ENCODE data around the gene WNT6. TPM values are rescaled to one million over a fixed set of nuclear protein-coding genes. Genes with fewer than 3 reads are reported as not detected.

Gene WNT6
- total RNA-seq, 1 donor from 2014 or later = 0.64 TPM

DNA sequence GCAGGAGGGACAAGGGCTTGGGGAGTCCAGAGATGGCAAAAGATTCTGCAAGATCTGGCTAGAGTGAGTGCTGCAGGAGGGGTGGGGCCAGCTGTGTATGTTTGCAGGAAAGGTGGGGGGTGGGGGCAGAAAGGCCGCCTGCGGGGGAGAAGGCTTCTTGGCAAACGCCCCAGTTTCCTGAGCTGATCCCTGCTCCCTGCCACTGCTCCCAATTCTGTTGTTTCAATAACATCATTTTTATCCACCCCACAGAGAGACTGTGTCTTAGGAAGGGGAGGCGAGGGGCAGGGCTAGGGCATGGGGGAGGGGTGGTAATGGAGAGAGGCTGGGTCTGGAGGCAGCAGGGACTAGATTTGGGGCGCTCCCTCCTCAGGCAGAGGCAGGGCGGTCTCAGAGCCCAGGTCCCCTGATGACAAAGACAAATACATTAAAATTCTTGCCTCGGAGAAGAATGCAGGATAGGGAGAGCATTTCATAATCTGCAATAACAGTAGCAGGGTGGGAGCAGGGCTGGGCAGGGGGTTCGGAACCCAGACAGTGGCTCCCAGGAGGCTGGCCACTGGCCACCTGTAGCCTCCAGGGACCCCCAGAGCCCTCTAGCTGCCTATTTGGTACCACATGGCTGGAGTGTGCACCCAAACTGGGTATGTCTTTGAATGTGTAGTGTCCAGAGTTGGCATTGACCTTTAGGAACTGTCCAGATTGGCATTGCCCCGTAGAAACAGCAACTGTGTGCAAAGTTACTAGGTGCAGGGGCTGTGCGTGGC lies 2.1 kb upstream of the WNT6 start:
- H3K4me3 Mint-ChIP-seq (ENCODE audit: unreplicated experiment) = no peak overlapping the region
- H3K36me3 Mint-ChIP-seq (ENCODE audit: unreplicated experiment) = no peaks in the 10 kb centered on the region
- DNase-seq (ENCODE audit: extremely low spot score, unreplicated experiment) = no peak
- H3K4me1 Mint-ChIP-seq (ENCODE audit: unreplicated experiment) = peaks cover 44% of the 10 kb centered on the region
- peaks cover 68% of the 10 kb centered on the region for H3K27me3 Mint-ChIP-seq (ENCODE audit: unreplicated experiment)
- TF ChIP-seq, protein P1, sequence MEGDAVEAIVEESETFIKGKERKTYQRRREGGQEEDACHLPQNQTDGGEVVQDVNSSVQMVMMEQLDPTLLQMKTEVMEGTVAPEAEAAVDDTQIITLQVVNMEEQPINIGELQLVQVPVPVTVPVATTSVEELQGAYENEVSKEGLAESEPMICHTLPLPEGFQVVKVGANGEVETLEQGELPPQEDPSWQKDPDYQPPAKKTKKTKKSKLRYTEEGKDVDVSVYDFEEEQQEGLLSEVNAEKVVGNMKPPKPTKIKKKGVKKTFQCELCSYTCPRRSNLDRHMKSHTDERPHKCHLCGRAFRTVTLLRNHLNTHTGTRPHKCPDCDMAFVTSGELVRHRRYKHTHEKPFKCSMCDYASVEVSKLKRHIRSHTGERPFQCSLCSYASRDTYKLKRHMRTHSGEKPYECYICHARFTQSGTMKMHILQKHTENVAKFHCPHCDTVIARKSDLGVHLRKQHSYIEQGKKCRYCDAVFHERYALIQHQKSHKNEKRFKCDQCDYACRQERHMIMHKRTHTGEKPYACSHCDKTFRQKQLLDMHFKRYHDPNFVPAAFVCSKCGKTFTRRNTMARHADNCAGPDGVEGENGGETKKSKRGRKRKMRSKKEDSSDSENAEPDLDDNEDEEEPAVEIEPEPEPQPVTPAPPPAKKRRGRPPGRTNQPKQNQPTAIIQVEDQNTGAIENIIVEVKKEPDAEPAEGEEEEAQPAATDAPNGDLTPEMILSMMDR (IDR thresholded peaks at IDR 0.05) = no peak
- no peaks in the 10 kb centered on the region for H3K9me3 Mint-ChIP-seq (ENCODE audit: unreplicated experiment)
- no peak overlapping the region for H3K27ac Mint-ChIP-seq (ENCODE audit: unreplicated experiment)

DNA sequence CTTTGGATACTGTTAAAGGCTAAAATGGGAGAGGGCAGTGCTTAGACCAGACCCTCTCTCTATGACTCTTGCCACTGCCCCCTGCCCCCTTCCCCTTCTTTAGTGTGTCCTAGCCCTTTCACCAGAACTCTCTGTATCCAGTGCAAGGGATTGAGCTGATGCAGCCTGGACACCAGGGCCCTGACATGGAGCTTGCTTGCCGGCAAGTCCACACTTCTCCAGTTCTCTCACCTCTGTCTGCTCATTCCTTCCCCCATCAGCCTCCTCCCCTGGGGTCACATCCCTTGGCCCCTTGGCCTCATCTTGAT lies 1.5 kb upstream of the WNT6 start:
- peaks cover 68% of the 10 kb centered on the region for H3K27me3 Mint-ChIP-seq (ENCODE audit: unreplicated experiment)
- DNase-seq (ENCODE audit: extremely low spot score, unreplicated experiment) = no peak
- H3K36me3 Mint-ChIP-seq (ENCODE audit: unreplicated experiment) = no peaks in the 10 kb centered on the region
- no peaks in the 10 kb centered on the region for H3K9me3 Mint-ChIP-seq (ENCODE audit: unreplicated experiment)
- no peak overlapping the region for H3K4me3 Mint-ChIP-seq (ENCODE audit: unreplicated experiment)
- peaks cover 44% of the 10 kb centered on the region for H3K4me1 Mint-ChIP-seq (ENCODE audit: unreplicated experiment)
- no peak overlapping the region for H3K27ac Mint-ChIP-seq (ENCODE audit: unreplicated experiment)
- TF ChIP-seq, protein P1 (IDR thresholded peaks at IDR 0.05) = no peak

DNA sequence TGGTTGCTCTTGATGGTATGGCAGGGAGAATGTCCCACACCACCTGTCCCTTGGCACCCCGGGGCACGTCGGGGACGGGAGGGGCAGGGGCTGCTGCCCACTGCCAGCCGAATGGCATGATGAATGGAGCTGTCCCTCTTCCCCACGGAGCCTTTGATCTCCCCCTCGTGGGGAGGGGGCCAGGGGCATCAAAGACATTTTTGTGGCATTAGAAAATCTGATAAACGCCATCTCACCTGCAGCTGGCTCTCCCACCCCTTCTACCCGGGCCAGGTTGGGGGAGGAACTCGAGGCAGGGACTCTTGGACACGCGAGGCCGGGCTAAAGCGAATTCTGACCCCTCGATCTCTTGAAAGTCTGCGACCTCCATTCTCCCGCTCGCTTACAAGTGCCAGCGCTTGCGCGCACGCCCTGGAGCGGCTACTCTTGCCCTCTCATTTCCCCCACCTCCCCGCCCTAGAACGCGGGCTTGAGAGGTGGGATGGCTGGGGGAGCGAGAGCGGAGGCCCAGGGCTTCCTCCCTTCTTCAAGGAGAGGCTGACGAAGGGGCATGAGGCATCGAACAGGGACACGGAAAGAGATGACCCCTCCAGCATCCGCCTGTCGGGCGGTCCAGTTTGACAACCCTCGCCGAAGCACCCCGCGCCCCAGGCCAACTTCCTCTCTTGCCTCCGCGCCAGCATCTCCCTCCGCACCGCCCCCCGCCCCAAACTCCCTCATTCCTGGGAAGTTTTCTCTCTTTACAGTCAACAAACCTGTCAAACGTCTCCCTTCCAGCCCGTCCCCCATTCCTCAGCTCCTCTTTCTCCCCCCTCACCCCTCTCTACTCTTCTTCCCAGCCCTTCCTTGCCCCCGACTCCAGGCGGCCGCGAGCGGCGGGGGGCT lies 692 bp upstream of the WNT6 start:
- no peaks in the 10 kb centered on the region for H3K9me3 Mint-ChIP-seq (ENCODE audit: unreplicated experiment)
- H3K27me3 Mint-ChIP-seq (ENCODE audit: unreplicated experiment) = peaks cover 68% of the 10 kb centered on the region
- TF ChIP-seq, protein P1 (IDR thresholded peaks at IDR 0.05) = no peak
- H3K27ac Mint-ChIP-seq (ENCODE audit: unreplicated experiment) = no peak overlapping the region
- H3K4me1 Mint-ChIP-seq (ENCODE audit: unreplicated experiment) = peaks cover 39% of the 10 kb centered on the region
- DNase-seq (ENCODE audit: extremely low spot score, unreplicated experiment) = no peak
- H3K36me3 Mint-ChIP-seq (ENCODE audit: unreplicated experiment) = no peaks in the 10 kb centered on the region
- peak overlapping the region; percentile 67 for H3K4me3 Mint-ChIP-seq (ENCODE audit: unreplicated experiment)

DNA sequence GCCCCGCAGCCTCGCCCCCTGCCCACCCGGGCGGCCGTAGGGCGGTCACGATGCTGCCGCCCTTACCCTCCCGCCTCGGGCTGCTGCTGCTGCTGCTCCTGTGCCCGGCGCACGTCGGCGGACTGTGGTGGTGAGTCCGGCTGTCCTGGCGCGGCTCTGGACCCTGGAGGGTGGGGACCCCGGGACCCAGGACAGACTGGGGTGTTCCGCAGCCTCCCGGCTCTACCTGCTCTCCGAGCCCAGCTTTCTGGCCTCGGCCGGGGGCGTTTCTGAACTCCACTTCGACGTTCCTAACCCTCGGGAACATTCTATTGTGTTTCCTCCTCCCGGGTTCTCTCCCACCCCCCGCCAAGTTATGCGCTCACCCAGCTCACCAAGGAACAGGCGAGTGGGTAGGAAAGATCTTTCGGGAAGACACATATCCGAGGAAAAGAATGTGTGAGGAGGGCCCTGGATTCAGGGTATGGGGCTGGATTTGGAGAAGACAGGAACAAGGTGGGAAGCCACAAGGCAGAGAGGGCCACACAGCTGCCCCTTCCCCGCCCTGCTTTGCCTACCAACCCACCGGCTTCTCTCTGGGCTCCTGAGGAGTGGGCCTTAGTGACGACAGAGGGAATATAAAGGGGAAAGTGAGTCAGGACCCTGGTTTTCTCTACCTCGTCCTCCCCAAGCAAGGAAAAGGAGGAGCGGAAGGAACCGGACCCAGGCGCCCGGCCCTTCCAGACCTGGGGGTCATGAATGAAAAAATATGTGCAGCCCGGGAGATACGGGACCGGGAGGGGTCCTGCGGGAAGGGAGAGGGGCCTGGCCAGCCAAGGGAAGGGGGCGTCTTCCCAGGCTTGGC lies 605 bp downstream of the WNT6 start:
- TF ChIP-seq, protein P1 (IDR thresholded peaks at IDR 0.05) = no peak
- no peak for DNase-seq (ENCODE audit: extremely low spot score, unreplicated experiment)
- Mint-ChIP-seq H3K4me3 (ENCODE audit: unreplicated experiment) (peak overlapping the region; percentile 70), H3K36me3 (ENCODE audit: unreplicated experiment) (no peaks in the 10 kb centered on the region), H3K9me3 (ENCODE audit: unreplicated experiment) (no peaks in the 10 kb centered on the region), H3K27me3 (ENCODE audit: unreplicated experiment) (peaks cover 62% of the 10 kb centered on the region), H3K27ac (ENCODE audit: unreplicated experiment) (no peak overlapping the region), H3K4me1 (ENCODE audit: unreplicated experiment) (peaks cover 39% of the 10 kb centered on the region)

Measured in osteocyte (in vitro differentiated cells).